ENCODE data around the gene GAS1.

DNA sequence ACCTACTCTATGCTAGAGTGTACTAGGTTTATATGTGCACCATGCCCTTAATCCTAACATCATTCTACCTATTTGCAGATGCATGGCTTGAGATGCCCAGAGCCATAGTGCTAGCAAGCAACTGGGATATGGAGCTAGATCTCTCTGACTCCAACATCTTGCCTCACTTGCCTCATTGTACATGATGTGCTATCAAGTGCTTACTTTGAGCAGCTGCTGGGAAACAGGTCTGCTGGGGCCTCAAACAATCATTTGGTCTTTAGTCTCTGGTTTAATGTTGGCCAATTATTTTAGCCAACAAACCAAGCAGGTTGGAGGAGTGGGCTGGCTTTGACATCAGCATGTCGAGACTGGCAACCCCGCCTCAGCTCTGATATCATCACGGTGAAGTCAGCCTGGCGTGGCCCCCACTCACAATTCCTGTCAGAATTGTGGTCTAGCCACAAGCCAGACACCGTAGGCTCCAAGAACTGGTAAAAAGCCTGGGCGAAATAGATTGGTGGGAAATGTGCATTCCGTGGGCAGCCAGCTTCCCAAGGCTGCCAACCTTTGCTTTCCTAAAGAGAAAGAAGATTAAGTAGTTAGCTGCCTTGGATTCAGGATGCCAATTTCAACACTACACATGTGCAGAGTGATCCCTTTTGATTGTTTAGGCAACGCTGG, 21.1 kb upstream of the GAS1 start:
- TF ChIP-seq EZH2phosphoT487 (IDR thresholded peaks at IDR 0.05; ENCODE audit: insufficient read depth, low read depth) (no peak), EZH2 (IDR thresholded peaks at IDR 0.05; ENCODE audit: insufficient read depth, poor library complexity, severe bottlenecking) (no peak)
